Mucosa of descending colon (tissue), 3 donors: ENCODE measurements around the gene TSPAN13. TPM values are rescaled to one million over a fixed set of nuclear protein-coding genes. Genes with fewer than 3 reads are reported as not detected.
A peak's percentile ranks its signal among the peaks of the same experiment; 100 is the strongest.

Experiments
- ATAC-seq: fragments of 200-7000 bp; cut with Tn5 transposase; one replicate; pipeline ENCODE4 v1.9.1; 2020; ENCODE audit warnings: mild to moderate bottlenecking, moderate library complexity
- DNase-seq, 3 donors: peaks; one replicate each; pipeline ENCODE4 v3.0.0-alpha.2; 2020
- H3K36me3 ChIP-seq: fragments of 200-600 bp; one replicate; pipeline ENCODE4 v1.8.0; 2021; ENCODE audit warnings: low read depth, mild to moderate bottlenecking
- H3K4me1 ChIP-seq: fragments of 200-600 bp; one replicate; pipeline ENCODE4 v1.8.0; 2021; ENCODE audit warnings: low read depth, mild to moderate bottlenecking
- H3K4me3 ChIP-seq: fragments of 200-600 bp; one replicate; pipeline ENCODE4 v1.8.0; 2021; ENCODE audit warnings: mild to moderate bottlenecking
- H3K9me3 ChIP-seq: fragments of 200-600 bp; one replicate; pipeline ENCODE4 v1.8.0; 2021; ENCODE audit warnings: mild to moderate bottlenecking
- CTCF ChIP-seq: fragments of 200-600 bp; IDR thresholded peaks from one replicate; pipeline ENCODE4 v1.8.0; 2022; ENCODE audit warnings: antibody characterized with exemption, mild to moderate bottlenecking
- intact Hi-C, 2 donors: fragments of 100-400 bp; cut with DNase I in 1 of 2; cut with micrococcal nuclease in 1 of 2; formaldehyde crosslinking; loops; one replicate each; pipeline versions ENCODE4 v1.11.0 to v1.11.1; 2022; cut with DNase I, micrococcal nuclease
- total RNA-seq, 3 donors: library from RNA; stranded (reverse); fragmentation: NEBNext Ultra II Directional in 2 of 3; extraction: Animal tissue kit (Norgen Biotek cat#: 25700) in 2 of 3; gene quantifications; one replicate each; pipeline versions ENCODE4 v1.2.1 to v1.2.4, GENCODE V29; 2021 to 2023
- donor health status: DM: no; HTN: no; CAD: no; lungs with moderate emphysema.
- donor health status: DM: no; HTN: no; CAD: no.
- donor health status: DM: no; HTN: yes; CAD: no.

The TSPAN13 gene
- total RNA-seq, 3 donors from 2014 or later: 38.9 to 91.4 (median 90.8) TPM

GRCh38 chr7:16811551-16811950 is 58.0 kb downstream of the TSPAN13 start:
- no peaks in the 10 kb centered on the region for H3K36me3 ChIP-seq
- H3K4me1 ChIP-seq: peaks cover 33% of the 10 kb centered on the region
- H3K9me3 ChIP-seq: no peaks in the 10 kb centered on the region
- no peak overlapping the region for H3K4me3 ChIP-seq
- DNase-seq (no peak), ATAC-seq (peak; percentile 68)
- no peak for TF ChIP-seq CTCF
- intact Hi-C loops: no loop called here

- TF ChIP-seq CTCF: no peak
- H3K36me3 ChIP-seq: no peaks in the 10 kb centered on the region
- no peak overlapping the region for H3K4me3 ChIP-seq
- DNase-seq: no peak
- peaks cover 36% of the 10 kb centered on the region for H3K4me1 ChIP-seq
- intact Hi-C loops: no loop called here
- H3K9me3 ChIP-seq: no peaks in the 10 kb centered on the region
- ATAC-seq: no peak
Observed at GRCh38 chr7:16812542-16813231, 59.1 kb downstream of the TSPAN13 start.

GRCh38 chr7:16813232-16813616 is 59.7 kb downstream of the TSPAN13 start:
- Histone ChIP-seq H3K36me3 (no peaks in the 10 kb centered on the region), H3K9me3 (no peaks in the 10 kb centered on the region), H3K4me3 (no peak overlapping the region), H3K4me1 (peaks cover 40% of the 10 kb centered on the region)
- ATAC-seq: no peak
- intact Hi-C loops: no loop called here
- no peak for DNase-seq
- no peak for TF ChIP-seq CTCF

- H3K36me3 ChIP-seq: no peaks in the 10 kb centered on the region
- no peak for TF ChIP-seq CTCF
- no peak overlapping the region for H3K4me3 ChIP-seq
- DNase-seq (peak in 2 of 3 donors; percentile 58 to 70), ATAC-seq (peak; percentile 68)
- intact Hi-C loops: no loop called here
- H3K9me3 ChIP-seq: no peaks in the 10 kb centered on the region
- H3K4me1 ChIP-seq: peaks cover 37% of the 10 kb centered on the region
Observed at GRCh38 chr7:16815001-16815400, 61.4 kb downstream of the TSPAN13 start.

GRCh38 chr7:16816824-16817223 is 63.3 kb downstream of the TSPAN13 start:
- Histone ChIP-seq H3K9me3 (no peaks in the 10 kb centered on the region), H3K36me3 (no peaks in the 10 kb centered on the region), H3K4me1 (peaks cover 37% of the 10 kb centered on the region), H3K4me3 (no peak overlapping the region)
- intact Hi-C loops: no loop called here
- TF ChIP-seq CTCF: no peak
- peak; percentile 43 for ATAC-seq
- peak in 1 of 3 donors; percentile 35 for DNase-seq
